Measurements from ENCODE around the gene BAK1. TPM values are rescaled to one million over a fixed set of nuclear protein-coding genes. Genes with fewer than 3 reads are reported as not detected.

BAK1 gene
- total RNA-seq, 1 experiment from 2014 or later: 40.0 TPM

DNA sequence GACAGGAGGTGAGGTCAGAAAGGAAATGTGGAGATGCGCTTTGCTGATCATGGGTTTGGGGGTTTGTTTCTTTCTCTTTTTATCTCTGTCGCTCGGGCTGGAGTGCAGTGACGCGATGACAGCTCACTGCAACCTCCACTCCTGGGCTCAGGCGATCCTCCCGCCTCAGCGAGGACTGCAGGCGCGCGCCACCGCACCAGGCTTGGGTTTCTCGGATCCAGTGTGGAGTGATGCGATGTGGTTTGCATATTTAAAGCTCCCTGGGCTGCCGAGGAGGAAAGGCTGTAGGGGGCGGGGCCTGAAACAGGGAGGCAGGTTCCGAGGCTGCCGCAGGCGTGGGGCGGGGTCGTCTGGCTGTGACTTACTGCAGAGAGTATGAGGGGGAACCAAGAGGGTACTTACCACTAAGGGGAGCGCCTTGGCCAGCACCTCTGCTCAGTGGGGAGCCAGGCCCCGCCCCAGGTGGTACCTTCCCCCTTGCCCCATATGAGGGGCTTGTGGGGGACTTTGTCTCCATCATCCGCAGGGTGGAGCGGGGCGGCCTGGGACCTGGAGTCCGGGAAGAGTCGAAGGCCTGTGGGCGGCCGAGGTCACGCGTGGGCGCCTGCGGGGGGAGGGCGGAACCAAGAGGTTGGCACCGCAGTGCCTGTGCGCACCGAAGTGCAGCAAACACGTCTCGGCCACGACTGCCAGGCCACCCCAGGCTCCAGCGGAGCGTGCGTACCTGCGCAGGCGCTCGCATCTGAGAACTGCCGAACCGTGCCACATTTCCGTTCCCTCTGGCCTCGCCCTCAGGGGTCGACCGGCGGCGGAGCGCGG, 12.7 kb upstream of the BAK1 start:
- Histone ChIP-seq H3K4ac (ENCODE audit: low read depth, low read length) (no peak overlapping the region), H3K27me3 (ENCODE audit: insufficient read depth, low read length) (no peaks in the 10 kb centered on the region), H4K20me1 (ENCODE audit: control insufficient read depth, insufficient read depth, insufficient read length) (no peaks in the 10 kb centered on the region), H3K56ac (ENCODE audit: insufficient read length, low read depth, low read length) (no peak overlapping the region), H4K8ac (replicated peaks; ENCODE audit: insufficient read length, low read depth, low read length) (no peak overlapping the region), H2BK120ac (ENCODE audit: low read depth, low read length, poor library complexity, severe bottlenecking) (no peak overlapping the region), H4K5ac (ENCODE audit: insufficient read length, low read depth, low read length) (no peak overlapping the region), H3K4me1 (ENCODE audit: insufficient read depth, low read length) (no peaks in the 10 kb centered on the region), H2BK12ac (ENCODE audit: insufficient read length, low read depth, low read length) (no peak overlapping the region), H2AFZ (ENCODE audit: low read length) (no peak overlapping the region), H3K9ac (ENCODE audit: extremely low read depth, insufficient read length, low read length) (no peak overlapping the region), H2AK5ac (ENCODE audit: insufficient read length, low read length) (no peak overlapping the region), H3K14ac (ENCODE audit: insufficient read depth, low read length) (no peak overlapping the region), H3K18ac (ENCODE audit: insufficient read length, low read depth, low read length) (no peak overlapping the region), H2BK5ac (ENCODE audit: insufficient read length, low read length) (no peak overlapping the region), H3K4me2 (ENCODE audit: insufficient read depth, insufficient read length, low read length) (peak overlapping the region; percentile 55), H3T11ph (ENCODE audit: low read length) (no peak overlapping the region), H3K9me3 (ENCODE audit: control insufficient read depth, low read depth, low read length) (no peaks in the 10 kb centered on the region), H3K79me1 (ENCODE audit: insufficient read depth, low read depth, low read length, poor library complexity, severe bottlenecking) (no peaks in the 10 kb centered on the region), H2BK20ac (ENCODE audit: low read depth, low read length, poor library complexity, severe bottlenecking) (no peak overlapping the region), H3K23ac (ENCODE audit: insufficient read length, low read depth, low read length) (no peak overlapping the region), H2BK15ac (ENCODE audit: low read depth, low read length) (no peak overlapping the region), H4K91ac (ENCODE audit: insufficient read length, low read depth, low read length) (no peak overlapping the region), H3K79me2 (ENCODE audit: insufficient read depth, low read length) (no peaks in the 10 kb centered on the region), H3K23me2 (ENCODE audit: insufficient read length, low read depth, low read length, poor library complexity, severe bottlenecking) (peaks cover 7% of the 10 kb centered on the region), H3K27ac (ENCODE audit: insufficient read length, low read depth, low read length) (no peak overlapping the region)
- peak overlapping the region; percentile 57 to 60; a peak in 4 of 5 replicates for H3K4me3 Mint-ChIP-seq
- H3K9me3 Mint-ChIP-seq: peaks cover 0 to 6% of the 10 kb centered on the region in 2 experiments; a peak in 2 of 5 replicates
- no peaks in the 10 kb centered on the region; a peak in 1 of 7 replicates for H3K36me3 Mint-ChIP-seq (ENCODE audit: insufficient read depth in 1 of 3, low read depth in 3 of 3)
- no CpG with 5 or more reads among the region's 57 CpGs for WGBS (ENCODE audit: extremely low coverage, insufficient read length, low lambda C conversion rate)
- peak overlapping the region in 2 of 3 experiments; percentile 73 to 76; a peak in 1 of 7 replicates for H3K27ac Mint-ChIP-seq
- peak; percentile 92 for DNase-seq
- peaks cover 34 to 45% of the 10 kb centered on the region in 2 experiments for H3K4me1 Mint-ChIP-seq
- peaks cover 13% of the 10 kb centered on the region for H3K27me3 Mint-ChIP-seq (ENCODE audit: low read depth)
- TF ChIP-seq, protein P1, sequence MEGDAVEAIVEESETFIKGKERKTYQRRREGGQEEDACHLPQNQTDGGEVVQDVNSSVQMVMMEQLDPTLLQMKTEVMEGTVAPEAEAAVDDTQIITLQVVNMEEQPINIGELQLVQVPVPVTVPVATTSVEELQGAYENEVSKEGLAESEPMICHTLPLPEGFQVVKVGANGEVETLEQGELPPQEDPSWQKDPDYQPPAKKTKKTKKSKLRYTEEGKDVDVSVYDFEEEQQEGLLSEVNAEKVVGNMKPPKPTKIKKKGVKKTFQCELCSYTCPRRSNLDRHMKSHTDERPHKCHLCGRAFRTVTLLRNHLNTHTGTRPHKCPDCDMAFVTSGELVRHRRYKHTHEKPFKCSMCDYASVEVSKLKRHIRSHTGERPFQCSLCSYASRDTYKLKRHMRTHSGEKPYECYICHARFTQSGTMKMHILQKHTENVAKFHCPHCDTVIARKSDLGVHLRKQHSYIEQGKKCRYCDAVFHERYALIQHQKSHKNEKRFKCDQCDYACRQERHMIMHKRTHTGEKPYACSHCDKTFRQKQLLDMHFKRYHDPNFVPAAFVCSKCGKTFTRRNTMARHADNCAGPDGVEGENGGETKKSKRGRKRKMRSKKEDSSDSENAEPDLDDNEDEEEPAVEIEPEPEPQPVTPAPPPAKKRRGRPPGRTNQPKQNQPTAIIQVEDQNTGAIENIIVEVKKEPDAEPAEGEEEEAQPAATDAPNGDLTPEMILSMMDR (conservative IDR thresholded peaks at IDR 0.05): no peak
